ENCODE data around the gene OPHN1.

The OPHN1 gene

DNA sequence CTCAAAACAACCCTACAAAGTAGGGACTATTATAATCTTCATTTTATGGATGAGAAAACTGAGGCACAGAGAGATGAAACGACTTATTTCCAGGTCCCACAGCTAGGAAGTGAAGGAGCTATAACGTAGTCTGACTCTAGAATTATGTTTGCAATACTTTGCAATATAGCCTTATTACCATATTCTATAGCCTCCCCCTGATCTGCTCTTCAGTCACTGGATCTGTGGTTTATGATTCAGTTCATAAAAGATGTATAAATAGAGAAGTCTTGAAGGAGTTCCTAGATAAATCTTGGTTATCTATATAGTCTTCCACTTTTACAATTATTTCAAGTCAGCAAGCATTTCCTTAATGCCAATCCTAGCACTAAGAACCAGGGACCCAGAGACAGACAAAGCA is 57.5 kb downstream of the OPHN1 start:
- Histone ChIP-seq H2AFZ (ENCODE audit: low read length) (no peak overlapping the region), H3K4me3 (ENCODE audit: low read length) (no peak overlapping the region), H3K79me2 (ENCODE audit: low read length) (no peaks in the 10 kb centered on the region), H3K4me1 (ENCODE audit: low read length) (no peaks in the 10 kb centered on the region), H3K9ac (ENCODE audit: low read length) (no peak overlapping the region), H3K27me3 (replicated peaks; ENCODE audit: insufficient read depth, low read length) (no peaks in the 10 kb centered on the region), H3K9me2 (replicated peaks; ENCODE audit: insufficient read depth, low read length) (no peaks in the 10 kb centered on the region), H3K9me3 (replicated peaks; ENCODE audit: insufficient read depth, low read length) (no peaks in the 10 kb centered on the region), H3K27ac (ENCODE audit: low read length) (no peak overlapping the region), H3F3A (ENCODE audit: insufficient read depth, low read length) (no peaks in the 10 kb centered on the region), H3K36me3 (replicated peaks; ENCODE audit: insufficient read depth, low read length) (no peaks in the 10 kb centered on the region), H4K20me1 (ENCODE audit: insufficient read depth, low read length) (no peaks in the 10 kb centered on the region), H3K4me2 (ENCODE audit: low read depth, low read length) (no peak overlapping the region)
- no peak for DNase-seq
- no peak for TF ChIP-seq EZH2 (optimal IDR thresholded peaks at IDR 0.05; ENCODE audit: low read depth, low read length)
- TF ChIP-seq EZH2phosphoT487 (IDR thresholded peaks at IDR 0.05; ENCODE audit: low read length) = no peak
- TF ChIP-seq, protein P1, sequence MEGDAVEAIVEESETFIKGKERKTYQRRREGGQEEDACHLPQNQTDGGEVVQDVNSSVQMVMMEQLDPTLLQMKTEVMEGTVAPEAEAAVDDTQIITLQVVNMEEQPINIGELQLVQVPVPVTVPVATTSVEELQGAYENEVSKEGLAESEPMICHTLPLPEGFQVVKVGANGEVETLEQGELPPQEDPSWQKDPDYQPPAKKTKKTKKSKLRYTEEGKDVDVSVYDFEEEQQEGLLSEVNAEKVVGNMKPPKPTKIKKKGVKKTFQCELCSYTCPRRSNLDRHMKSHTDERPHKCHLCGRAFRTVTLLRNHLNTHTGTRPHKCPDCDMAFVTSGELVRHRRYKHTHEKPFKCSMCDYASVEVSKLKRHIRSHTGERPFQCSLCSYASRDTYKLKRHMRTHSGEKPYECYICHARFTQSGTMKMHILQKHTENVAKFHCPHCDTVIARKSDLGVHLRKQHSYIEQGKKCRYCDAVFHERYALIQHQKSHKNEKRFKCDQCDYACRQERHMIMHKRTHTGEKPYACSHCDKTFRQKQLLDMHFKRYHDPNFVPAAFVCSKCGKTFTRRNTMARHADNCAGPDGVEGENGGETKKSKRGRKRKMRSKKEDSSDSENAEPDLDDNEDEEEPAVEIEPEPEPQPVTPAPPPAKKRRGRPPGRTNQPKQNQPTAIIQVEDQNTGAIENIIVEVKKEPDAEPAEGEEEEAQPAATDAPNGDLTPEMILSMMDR (IDR thresholded peaks at IDR 0.05; ENCODE audit: low read length) = no peak

DNA sequence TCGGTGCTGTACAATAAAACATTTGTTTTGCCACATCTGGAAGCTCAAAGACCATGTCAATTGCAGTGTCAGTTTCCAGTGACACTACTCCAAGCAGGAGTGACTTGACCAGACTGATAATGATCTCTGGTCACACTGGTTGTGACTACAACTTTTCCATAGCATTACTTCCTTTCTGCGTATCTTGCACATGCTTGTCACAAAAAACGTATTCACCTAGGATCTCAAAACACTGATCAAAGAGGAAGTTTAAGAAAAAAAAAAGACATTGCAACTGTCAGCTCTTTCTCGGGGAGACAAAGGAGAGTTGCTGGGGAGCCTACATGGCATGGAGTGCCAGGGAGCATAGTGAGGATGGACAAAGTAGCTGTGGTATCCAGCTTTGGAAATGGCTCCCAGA is 60.6 kb downstream of the OPHN1 start:
- Histone ChIP-seq H3K79me2 (ENCODE audit: low read length) (no peaks in the 10 kb centered on the region), H3F3A (ENCODE audit: insufficient read depth, low read length) (no peaks in the 10 kb centered on the region), H3K9me3 (replicated peaks; ENCODE audit: insufficient read depth, low read length) (no peaks in the 10 kb centered on the region), H3K4me2 (ENCODE audit: low read depth, low read length) (no peak overlapping the region), H3K4me1 (ENCODE audit: low read length) (no peaks in the 10 kb centered on the region), H3K4me3 (ENCODE audit: low read length) (no peak overlapping the region), H4K20me1 (ENCODE audit: insufficient read depth, low read length) (no peaks in the 10 kb centered on the region), H3K9ac (ENCODE audit: low read length) (no peak overlapping the region), H3K36me3 (replicated peaks; ENCODE audit: insufficient read depth, low read length) (no peaks in the 10 kb centered on the region), H3K27me3 (replicated peaks; ENCODE audit: insufficient read depth, low read length) (no peaks in the 10 kb centered on the region), H3K27ac (ENCODE audit: low read length) (no peak overlapping the region), H3K9me2 (replicated peaks; ENCODE audit: insufficient read depth, low read length) (no peaks in the 10 kb centered on the region), H2AFZ (ENCODE audit: low read length) (no peak overlapping the region)
- no peak for TF ChIP-seq EZH2phosphoT487 (IDR thresholded peaks at IDR 0.05; ENCODE audit: low read length)
- TF ChIP-seq, protein P1 (IDR thresholded peaks at IDR 0.05; ENCODE audit: low read length) = no peak
- no peak for TF ChIP-seq EZH2 (optimal IDR thresholded peaks at IDR 0.05; ENCODE audit: low read depth, low read length)
- DNase-seq = no peak

DNA sequence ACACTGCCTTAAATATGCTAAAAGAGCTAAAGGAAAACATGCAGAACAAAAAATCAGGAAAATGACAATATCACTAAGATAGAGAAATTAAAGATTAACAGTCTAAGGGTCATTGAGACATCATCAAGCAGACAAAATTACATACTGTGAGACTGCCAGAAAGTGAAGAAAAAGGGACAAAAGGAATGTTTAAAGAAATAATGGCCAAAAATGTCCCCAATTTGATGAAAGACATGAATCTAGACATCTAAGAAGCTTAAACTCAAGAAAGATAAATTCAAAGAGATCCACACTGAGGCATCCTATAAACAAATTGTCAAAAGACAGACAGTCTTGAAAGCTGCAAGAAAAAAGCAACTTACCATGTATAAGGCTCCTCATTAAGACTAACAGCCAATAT is 63.7 kb downstream of the OPHN1 start:
- H3K36me3 ChIP-seq (replicated peaks; ENCODE audit: insufficient read depth, low read length) = no peaks in the 10 kb centered on the region
- TF ChIP-seq, protein P1 (IDR thresholded peaks at IDR 0.05; ENCODE audit: low read length) = no peak
- TF ChIP-seq EZH2phosphoT487 (IDR thresholded peaks at IDR 0.05; ENCODE audit: low read length) (no peak), EZH2 (optimal IDR thresholded peaks at IDR 0.05; ENCODE audit: low read depth, low read length) (no peak)

More for the DNA sequence above, 63.7 kb downstream of the OPHN1 start:
- H3K9me3 ChIP-seq (replicated peaks; ENCODE audit: insufficient read depth, low read length) = no peaks in the 10 kb centered on the region
- DNase-seq = no peak
- no peaks in the 10 kb centered on the region for H3K9me2 ChIP-seq (replicated peaks; ENCODE audit: insufficient read depth, low read length)
- no peaks in the 10 kb centered on the region for H4K20me1 ChIP-seq (ENCODE audit: insufficient read depth, low read length)
- H3K4me1 ChIP-seq (ENCODE audit: low read length) = no peaks in the 10 kb centered on the region
- H3K9ac ChIP-seq (ENCODE audit: low read length) = no peak overlapping the region
- H3K79me2 ChIP-seq (ENCODE audit: low read length) = no peaks in the 10 kb centered on the region
- no peaks in the 10 kb centered on the region for H3F3A ChIP-seq (ENCODE audit: insufficient read depth, low read length)
- H3K27me3 ChIP-seq (replicated peaks; ENCODE audit: insufficient read depth, low read length) = no peaks in the 10 kb centered on the region
- H2AFZ ChIP-seq (ENCODE audit: low read length) = no peak overlapping the region
- no peak overlapping the region for H3K4me3 ChIP-seq (ENCODE audit: low read length)
- no peak overlapping the region for H3K27ac ChIP-seq (ENCODE audit: low read length)
- no peak overlapping the region for H3K4me2 ChIP-seq (ENCODE audit: low read depth, low read length)

Data from MM.1S (cell line).